Measurements from ENCODE around the gene ZC3H12A.

GRCh38 chr1:37482004-37482785, 7.8 kb downstream of the ZC3H12A start:
- TF ChIP-seq CTCF (IDR thresholded peaks at IDR 0.05) (no peak), EZH2 (IDR thresholded peaks at IDR 0.05; ENCODE audit: borderline replicate concordance, insufficient read depth, low read depth, low read length, poor library complexity, severe bottlenecking) (no peak)
